Measurements from ENCODE around the gene NIBAN1.
"Not testable (repeated sequence)": the region's sequence is repeated elsewhere in the genome, so short reads cannot be mapped to it uniquely, and the experiment has no call there.

Gene NIBAN1

DNA sequence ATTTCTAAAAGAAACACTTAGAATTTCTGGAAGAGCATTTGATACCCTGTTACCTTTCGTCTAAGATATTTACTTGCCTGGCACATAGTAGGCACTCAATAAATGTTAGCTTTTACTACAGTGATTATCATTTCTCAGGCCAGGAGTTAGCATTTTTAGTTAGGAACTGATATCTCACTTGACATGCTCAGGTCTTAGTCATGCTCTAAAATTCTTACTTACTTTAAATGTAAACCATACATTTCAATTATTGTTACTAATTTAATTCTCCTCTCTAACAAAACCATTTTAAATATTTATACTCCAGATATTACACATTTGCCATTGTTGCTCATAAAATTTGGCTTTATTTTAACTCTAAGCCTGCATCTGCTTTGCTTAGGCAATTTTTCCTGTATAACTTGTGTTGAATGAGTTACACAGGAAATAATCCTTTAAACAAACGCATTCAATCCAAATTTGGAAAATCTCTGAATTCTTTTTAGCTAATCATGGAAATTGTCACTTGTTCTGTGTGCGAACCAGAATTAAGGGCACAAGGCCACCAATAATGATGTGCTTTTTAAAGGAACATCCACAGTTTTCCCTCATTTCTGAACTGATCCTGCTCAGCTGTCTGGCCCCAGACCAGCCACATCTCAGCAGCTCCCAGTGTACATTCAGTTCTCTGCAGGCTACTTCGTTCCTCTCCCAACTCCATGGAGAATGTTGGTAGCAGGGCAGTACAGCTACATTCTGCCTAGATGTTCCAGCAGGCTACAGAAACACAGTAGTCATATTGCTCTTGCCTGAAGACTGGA lies 15.6 kb downstream of the NIBAN1 start:
- Histone ChIP-seq H3K4me3 (ENCODE audit: low read depth, low read length) (no peak overlapping the region), H3K36me3 (no peaks in the 10 kb centered on the region), H3K4me1 (no peaks in the 10 kb centered on the region), H3K27me3 (0 out of 2 replicates have a peak, but pooled peaks cover 3% of the 10 kb centered on the region), H3K9me3 (no peaks in the 10 kb centered on the region)
- TF ChIP-seq, protein P1, sequence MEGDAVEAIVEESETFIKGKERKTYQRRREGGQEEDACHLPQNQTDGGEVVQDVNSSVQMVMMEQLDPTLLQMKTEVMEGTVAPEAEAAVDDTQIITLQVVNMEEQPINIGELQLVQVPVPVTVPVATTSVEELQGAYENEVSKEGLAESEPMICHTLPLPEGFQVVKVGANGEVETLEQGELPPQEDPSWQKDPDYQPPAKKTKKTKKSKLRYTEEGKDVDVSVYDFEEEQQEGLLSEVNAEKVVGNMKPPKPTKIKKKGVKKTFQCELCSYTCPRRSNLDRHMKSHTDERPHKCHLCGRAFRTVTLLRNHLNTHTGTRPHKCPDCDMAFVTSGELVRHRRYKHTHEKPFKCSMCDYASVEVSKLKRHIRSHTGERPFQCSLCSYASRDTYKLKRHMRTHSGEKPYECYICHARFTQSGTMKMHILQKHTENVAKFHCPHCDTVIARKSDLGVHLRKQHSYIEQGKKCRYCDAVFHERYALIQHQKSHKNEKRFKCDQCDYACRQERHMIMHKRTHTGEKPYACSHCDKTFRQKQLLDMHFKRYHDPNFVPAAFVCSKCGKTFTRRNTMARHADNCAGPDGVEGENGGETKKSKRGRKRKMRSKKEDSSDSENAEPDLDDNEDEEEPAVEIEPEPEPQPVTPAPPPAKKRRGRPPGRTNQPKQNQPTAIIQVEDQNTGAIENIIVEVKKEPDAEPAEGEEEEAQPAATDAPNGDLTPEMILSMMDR (IDR thresholded peaks at IDR 0.05; ENCODE audit: low read depth, low read length) = no peak
- no peak for DNase-seq

DNA sequence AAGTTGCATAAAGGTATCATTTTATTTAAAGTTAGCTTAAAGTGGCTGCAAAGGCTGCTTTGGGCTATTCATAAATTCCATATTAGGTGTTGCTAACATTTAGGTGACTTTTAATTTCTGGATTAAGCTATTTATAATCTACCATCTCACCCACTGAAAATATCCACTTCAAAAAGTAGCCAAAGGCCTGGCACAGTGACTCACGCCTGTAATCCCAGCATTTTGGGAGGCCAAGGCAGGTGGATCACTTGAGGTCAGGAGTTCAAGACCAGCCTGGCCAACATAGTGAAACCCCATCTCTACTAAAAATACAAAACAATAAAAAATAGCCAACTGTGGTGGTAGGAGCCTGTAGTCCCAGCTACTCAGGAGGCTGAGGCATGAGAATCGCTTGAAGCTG lies 16.4 kb downstream of the NIBAN1 start:
- H3K36me3 ChIP-seq, H3K9me3 ChIP-seq, H3K4me1 ChIP-seq: not testable (repeated sequence)

DNA sequence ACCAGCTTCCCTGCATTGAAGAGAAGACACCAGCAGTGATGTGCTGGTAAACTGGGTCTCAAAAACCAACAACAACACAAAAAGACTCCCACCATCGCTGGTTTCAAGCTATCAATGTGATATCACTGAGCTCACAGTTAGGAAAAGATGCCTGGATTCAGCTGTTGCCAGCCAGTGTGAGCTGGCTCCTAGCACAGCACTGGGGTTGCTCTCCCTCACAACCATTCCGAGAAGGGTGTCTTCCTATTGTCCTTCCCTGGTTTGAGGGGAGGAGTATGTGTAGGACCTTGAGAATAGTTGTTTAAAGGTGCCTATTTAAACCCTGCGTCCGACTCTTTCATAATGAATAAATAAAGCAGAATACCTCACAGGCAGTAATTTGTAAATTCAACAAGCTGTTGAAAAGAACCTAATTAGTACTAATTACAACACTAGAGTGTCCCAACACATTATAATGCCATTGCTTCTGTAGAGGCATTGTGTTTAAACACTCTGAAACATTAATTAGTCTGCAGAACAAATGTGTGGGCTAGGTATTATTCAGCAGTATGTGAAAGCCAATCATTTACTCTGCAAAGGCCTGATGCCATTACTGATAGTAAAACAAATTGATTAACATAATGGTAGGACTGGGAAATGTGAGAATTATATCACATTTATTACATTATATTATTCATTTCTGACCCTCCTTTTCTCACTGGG lies 17.2 kb downstream of the NIBAN1 start:
- no peaks in the 10 kb centered on the region for H3K9me3 ChIP-seq
- H3K4me1 ChIP-seq = no peaks in the 10 kb centered on the region

More for the DNA sequence above, 16.4 kb downstream of the NIBAN1 start:
- DNase-seq; H3K27me3 ChIP-seq; H3K4me3 ChIP-seq (ENCODE audit: low read depth, low read length): not testable (repeated sequence)

DNA sequence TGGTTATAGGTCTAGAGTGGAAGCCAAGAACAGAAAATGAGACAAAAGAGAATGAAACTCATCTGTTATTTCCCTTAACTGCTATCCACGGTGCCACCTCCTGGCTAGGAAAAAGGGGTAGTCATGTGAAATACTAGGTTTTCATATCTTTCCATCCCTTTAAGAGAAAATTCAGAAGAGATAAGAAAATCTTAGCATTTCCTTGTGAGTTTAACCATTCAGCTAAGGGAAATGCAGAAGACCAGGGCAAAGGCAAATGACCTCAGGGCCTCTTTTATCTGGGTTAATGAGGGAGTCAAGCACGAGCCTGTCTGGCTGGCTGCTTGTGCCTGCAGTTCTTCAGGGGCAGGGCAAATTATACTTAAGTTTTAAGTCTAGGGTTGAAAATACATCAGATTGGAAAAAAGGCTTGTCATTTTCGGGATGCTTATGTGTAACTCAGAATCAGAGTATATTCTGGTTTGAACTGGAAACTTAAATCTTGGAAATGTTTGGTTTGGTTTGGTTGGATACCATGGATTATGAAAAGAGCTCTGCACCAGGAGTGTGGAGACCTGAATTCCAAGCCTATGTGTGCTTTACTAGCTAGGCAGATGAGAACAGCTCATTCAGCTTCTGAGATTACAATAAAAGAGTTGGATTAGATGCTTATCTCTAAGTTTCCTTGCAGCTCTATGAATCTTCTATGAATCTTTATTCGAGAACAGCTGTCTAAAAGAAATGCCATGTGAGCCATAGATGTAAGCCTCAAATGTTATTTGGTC lies 19.9 kb downstream of the NIBAN1 start:
- no peak for DNase-seq

More for the DNA sequence above, 17.2 kb downstream of the NIBAN1 start:
- H3K36me3 ChIP-seq = no peaks in the 10 kb centered on the region
- TF ChIP-seq, protein P1 (IDR thresholded peaks at IDR 0.05; ENCODE audit: low read depth, low read length) = no peak
- DNase-seq = no peak
- H3K4me3 ChIP-seq (ENCODE audit: low read depth, low read length) = no peak overlapping the region
- 0 out of 2 replicates have a peak, but pooled peaks cover 3% of the 10 kb centered on the region for H3K27me3 ChIP-seq

DNA sequence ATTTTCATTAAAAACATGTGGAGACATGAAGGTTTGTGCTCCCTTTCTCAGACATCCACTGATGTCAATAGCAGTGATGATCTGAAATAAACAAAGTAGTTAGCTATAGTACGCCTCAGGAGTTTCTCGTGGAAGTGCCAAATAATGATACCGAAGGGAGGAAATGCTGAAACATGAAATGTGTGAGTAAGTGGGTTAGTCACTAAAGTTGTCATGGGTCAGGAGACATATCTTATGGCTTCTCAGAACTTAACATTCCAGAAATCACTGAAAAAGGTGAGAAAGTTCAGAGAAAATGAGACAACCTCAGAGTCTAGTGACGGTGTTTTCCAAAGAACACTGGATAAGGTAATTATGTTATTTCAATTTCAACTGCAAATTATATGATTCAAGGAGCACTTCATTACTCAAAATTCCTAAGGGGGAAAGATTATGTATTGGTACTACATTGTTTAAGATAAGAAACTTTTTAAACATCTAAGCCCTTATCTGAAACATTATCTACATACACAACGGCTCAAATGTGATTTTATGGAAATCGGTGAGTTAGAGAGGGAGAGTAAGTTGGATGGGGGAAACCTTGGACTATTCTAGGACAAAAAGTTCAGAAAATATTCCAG lies 20.6 kb downstream of the NIBAN1 start:
- Histone ChIP-seq H3K4me3 (ENCODE audit: low read depth, low read length) (no peak overlapping the region), H3K9me3 (no peaks in the 10 kb centered on the region), H3K4me1 (no peaks in the 10 kb centered on the region), H3K36me3 (no peaks in the 10 kb centered on the region), H3K27me3 (0 out of 2 replicates have a peak, but pooled peaks cover 3% of the 10 kb centered on the region)
- TF ChIP-seq, protein P1 (IDR thresholded peaks at IDR 0.05; ENCODE audit: low read depth, low read length) = no peak
- DNase-seq = no peak

More for the DNA sequence above, 19.9 kb downstream of the NIBAN1 start:
- 0 out of 2 replicates have a peak, but pooled peaks cover 3% of the 10 kb centered on the region for H3K27me3 ChIP-seq
- no peaks in the 10 kb centered on the region for H3K4me1 ChIP-seq
- H3K9me3 ChIP-seq = no peaks in the 10 kb centered on the region
- no peak overlapping the region for H3K4me3 ChIP-seq (ENCODE audit: low read depth, low read length)
- TF ChIP-seq, protein P1 (IDR thresholded peaks at IDR 0.05; ENCODE audit: low read depth, low read length) = no peak
- H3K36me3 ChIP-seq = no peaks in the 10 kb centered on the region

DNA sequence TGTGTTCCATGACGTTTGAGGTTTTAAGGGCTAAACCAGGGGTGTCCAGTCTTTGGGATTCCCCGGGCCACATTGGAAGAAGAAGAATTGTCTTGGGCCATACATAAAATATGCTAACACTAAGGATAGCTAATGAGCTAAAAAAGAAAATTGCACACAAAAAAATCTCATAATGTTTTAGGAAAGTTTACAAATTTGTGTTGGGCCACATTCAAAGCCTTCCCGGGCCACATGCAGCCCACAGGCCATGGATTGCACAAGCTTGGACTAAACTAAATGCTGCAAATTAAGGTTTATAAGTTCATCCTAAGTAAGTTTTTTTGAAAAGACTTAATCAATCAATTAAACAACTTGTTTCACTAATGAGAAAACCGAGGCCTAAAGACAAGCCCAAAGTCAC lies 21.9 kb downstream of the NIBAN1 start:
- Histone ChIP-seq H3K4me1 (no peaks in the 10 kb centered on the region), H3K4me3 (ENCODE audit: low read depth, low read length) (no peak overlapping the region)
- TF ChIP-seq, protein P1 (IDR thresholded peaks at IDR 0.05; ENCODE audit: low read depth, low read length) = no peak

More for the DNA sequence above, 21.9 kb downstream of the NIBAN1 start:
- H3K27me3 ChIP-seq = peaks cover 5% of the 10 kb centered on the region; the same call in 1 of the 2 replicates
- no peaks in the 10 kb centered on the region for H3K36me3 ChIP-seq
- H3K9me3 ChIP-seq = no peaks in the 10 kb centered on the region
- DNase-seq = no peak
